HCT116 (cell line): ENCODE results near the gene KCNJ14. TPM values are rescaled to one million over a fixed set of nuclear protein-coding genes. Genes with fewer than 3 reads are reported as not detected.

Source experiments
- CBX3 ChIP-seq: IDR thresholded peaks from 2 replicates; pipeline ENCODE4 v1.6.1; 2012; ENCODE audit warnings: low read depth
- CEBPB ChIP-seq: IDR thresholded peaks from 2 replicates; pipeline ENCODE4 v1.6.1; 2012; ENCODE audit warnings: low read depth
- CTCF ChIP-seq, 3 experiments: fragments of 200-600 bp in 1 of 3; sonication (generic) in 1 of 3; IDR thresholded peaks in 2 of 3; conservative IDR thresholded peaks in 1 of 3; 2 replicates each; pipeline ENCODE4 v1.5.1; 2012 to 2017; ENCODE audit warnings: low read depth in 2 of 3, low read length in 2 of 3, antibody characterized with exemption in 1 of 3, borderline replicate concordance in 1 of 3, control low read depth in 1 of 3, mild to moderate bottlenecking in 1 of 3, mixed read lengths in 1 of 3, mixed run types in 1 of 3, moderate library complexity in 1 of 3; ENCODE audit not compliant: insufficient read depth in 1 of 3
- ELF1 ChIP-seq: IDR thresholded peaks from 2 replicates; pipeline ENCODE4 v1.6.1; 2012; ENCODE audit warnings: low read depth, borderline replicate concordance
- FOSL1 ChIP-seq: IDR thresholded peaks from 2 replicates; pipeline ENCODE4 v1.6.1; 2012; ENCODE audit warnings: low read depth
- REST ChIP-seq: IDR thresholded peaks from 2 replicates; pipeline ENCODE4 v1.6.1; 2012; ENCODE audit warnings: low read depth
- YY1 ChIP-seq: IDR thresholded peaks from 2 replicates; pipeline ENCODE4 v1.6.1; 2011; ENCODE audit warnings: low read length, low read depth, moderate library complexity, mild to moderate bottlenecking; ENCODE audit not compliant: insufficient replicate concordance; ENCODE audit errors: extremely low read depth
- ZNF274 ChIP-seq: fragments of 200-500 bp; sonication (Bioruptor generic); IDR thresholded peaks from 2 replicates; pipeline ENCODE4 v1.6.1; 2014; ENCODE audit warnings: mild to moderate bottlenecking, low read depth, low read length, inconsistent platforms
- total RNA-seq: library from RNA; stranded (reverse); gene quantifications from one replicate; pipeline ENCODE4 v1.2.1, GENCODE V29; 2021; ENCODE audit not compliant: unreplicated experiment

The KCNJ14 gene
- total RNA-seq, 1 experiment from 2014 or later, result 2.5 TPM

GRCh38 chr19:48469289-48469881 lies 14.0 kb downstream of the KCNJ14 start, which contains the start of gene CYTH2 (continued):
- TF ChIP-seq YY1, result peak; percentile 41
- TF ChIP-seq REST, result no peak
- no peak for TF ChIP-seq CEBPB
- no peak for TF ChIP-seq CBX3
- no peak for TF ChIP-seq ELF1
- no peak for TF ChIP-seq ZNF274
- TF ChIP-seq CTCF (IDR thresholded peaks at IDR 0.05 in 2 of 3, conservative IDR thresholded peaks at IDR 0.05 in 1 of 3; ENCODE audit: borderline replicate concordance in 1 of 3, insufficient read depth in 1 of 3, low read depth in 2 of 3, low read length in 2 of 3), result no peak
- TF ChIP-seq FOSL1, result no peak
